GM19438 (cell line): Measurements from ENCODE around the gene CARM1.
"Not testable (repeated sequence)": the region's sequence is repeated elsewhere in the genome, so short reads cannot be mapped to it uniquely, and the experiment has no call there.

Source experiments
- ATAC-seq: cut with Tn5 transposase; IDR thresholded peaks from one replicate; pipeline ENCODE4 v1.9.1; 2021; ENCODE audit warnings: low read depth; ENCODE audit not compliant: unreplicated experiment

Gene CARM1

DNA sequence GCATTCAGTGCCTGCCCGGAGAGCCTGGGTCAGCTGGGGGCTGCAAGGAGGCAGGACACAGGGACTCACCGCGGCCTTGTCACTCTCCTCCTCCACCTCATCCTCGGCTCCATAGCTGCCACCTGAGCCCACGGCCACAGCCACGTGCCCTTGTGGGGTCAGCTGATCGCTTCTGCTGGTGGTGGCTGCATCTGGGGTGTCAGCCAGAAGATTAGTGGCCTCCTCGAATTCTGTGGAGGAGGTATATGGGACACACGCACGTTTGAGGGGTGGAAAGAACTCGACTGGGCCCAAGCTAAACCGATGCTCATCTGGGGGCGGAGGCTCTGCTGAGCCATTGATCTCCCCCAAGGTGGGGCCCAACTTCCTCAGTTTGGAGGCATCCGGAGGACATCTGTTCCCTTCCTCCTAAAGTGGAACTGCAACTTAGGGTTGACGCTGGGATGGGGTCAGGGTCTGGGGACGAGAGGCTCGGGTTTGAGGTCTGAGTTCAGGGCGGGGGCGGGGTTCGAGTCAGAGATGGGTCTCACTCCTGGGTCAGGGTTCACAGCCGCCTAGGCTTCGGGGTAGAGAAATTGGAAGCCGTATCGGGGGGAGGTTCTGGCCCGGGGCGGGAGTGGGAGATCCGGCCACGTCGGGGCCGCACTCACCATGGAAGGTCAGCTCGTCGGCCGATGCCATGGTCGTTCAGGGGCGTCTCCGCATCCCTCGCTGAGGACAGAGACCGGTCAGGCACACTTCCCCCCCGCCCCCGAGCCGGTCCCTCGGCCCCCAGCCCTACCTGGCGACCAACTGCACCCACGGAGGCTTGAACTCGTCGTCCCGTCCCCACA is 56.6 kb downstream of the CARM1 start:
- ATAC-seq: peak; percentile 4

DNA sequence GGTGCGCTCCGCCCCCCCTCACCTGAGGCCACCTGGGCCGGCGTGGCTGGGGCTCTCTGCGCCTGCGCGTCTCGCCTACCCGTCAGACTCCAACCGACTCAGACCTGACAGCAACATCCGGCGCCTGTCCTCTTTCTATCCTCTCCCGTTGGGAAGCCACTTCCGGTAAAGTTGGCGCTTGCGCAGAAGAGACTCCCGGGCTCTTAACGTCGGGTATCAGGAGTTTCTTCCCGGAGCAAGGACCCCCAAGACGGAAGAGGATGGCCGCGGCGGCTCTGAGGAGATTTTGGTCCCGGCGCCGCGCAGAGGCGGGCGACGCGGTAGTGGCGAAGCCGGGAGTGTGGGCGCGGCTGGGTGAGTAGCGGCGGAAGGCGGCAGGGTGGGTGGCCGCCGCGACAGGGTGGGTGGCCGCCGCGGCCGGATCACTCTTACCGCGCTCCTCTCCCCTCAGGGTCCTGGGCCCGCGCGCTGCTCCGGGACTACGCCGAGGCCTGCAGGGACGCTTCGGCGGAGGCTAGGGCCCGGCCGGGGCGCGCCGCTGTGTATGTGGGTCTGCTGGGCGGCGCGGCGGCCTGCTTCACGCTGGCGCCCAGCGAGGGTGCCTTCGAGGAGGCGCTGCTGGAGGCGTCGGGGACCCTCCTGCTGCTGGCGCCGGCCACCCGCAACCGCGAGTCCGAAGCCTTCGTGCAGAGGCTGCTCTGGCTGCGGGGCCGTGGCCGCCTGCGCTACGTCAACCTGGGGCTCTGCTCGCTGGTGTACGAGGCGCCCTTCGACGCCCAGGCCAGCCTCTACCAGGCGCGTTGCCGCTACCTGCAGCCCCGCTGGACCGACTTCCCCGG is 57.4 kb downstream of the CARM1 start, which contains the start of the genes TIMM29 and YIPF2:
Gene TIMM29 (plus strand): TSS at position 249 of the 839 bp plus-strand sequence. CDS start 12 bp downstream, at position 261.
Gene YIPF2 (minus strand): TSS at position 77 of the 839 bp plus-strand sequence. CDS start 229 bp downstream, outside the sequence.
- peak; percentile 78 for ATAC-seq

DNA sequence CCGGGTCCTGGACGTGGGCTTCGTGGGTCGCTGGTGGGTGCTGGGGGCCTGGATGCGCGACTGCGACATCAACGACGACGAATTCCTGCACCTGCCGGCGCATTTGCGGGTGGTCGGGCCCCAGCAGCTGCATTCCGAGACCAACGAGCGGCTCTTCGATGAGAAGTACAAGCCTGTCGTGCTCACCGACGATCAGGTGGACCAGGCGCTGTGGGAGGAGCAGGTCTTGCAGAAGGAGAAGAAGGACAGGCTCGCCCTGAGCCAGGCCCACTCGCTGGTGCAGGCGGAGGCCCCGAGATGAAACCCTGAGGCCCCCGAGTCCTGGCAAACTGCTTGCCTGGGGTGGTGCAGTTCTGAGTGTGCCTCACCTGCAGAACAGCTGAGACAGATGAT is 58.0 kb downstream of the CARM1 start:
- ATAC-seq: no peak

- no peak for ATAC-seq
Observed at GRCh38 chr19:10935371-10936059, 64.2 kb downstream of the CARM1 start.

DNA sequence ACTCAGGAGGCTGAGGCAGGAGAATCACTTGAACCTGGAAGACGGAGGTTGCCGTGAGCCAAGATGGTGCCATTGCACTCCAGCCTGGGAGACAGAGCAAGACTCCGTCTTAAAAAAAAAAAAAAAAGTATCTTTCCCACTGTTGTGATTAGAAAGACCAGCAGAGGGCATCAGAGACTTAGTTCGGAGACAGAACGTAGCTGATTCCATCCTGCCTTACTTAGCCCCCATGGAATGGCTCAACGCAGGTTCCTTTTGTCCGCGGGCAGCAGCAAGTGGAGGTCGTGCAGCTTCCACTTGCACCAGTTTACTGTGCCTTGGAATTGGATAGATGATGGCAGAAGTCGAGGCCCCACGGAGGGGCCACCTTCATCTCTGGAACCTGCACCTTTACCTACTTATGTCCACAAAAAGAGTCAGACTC is 65.3 kb downstream of the CARM1 start:
- no peak for ATAC-seq

- not testable (repeated sequence) for ATAC-seq
Observed at GRCh38 chr19:10941649-10942048, 70.3 kb downstream of the CARM1 start.

GRCh38 chr19:10943412-10943811 is 72.1 kb downstream of the CARM1 start:
- ATAC-seq: not testable (repeated sequence)

GRCh38 chr19:10945264-10945663 is 73.9 kb downstream of the CARM1 start:
- no peak for ATAC-seq

- no peak for ATAC-seq
Observed at GRCh38 chr19:10946958-10947657, 75.8 kb downstream of the CARM1 start.

- ATAC-seq: no peak
Observed at GRCh38 chr19:10952809-10953208, 81.5 kb downstream of the CARM1 start.

DNA sequence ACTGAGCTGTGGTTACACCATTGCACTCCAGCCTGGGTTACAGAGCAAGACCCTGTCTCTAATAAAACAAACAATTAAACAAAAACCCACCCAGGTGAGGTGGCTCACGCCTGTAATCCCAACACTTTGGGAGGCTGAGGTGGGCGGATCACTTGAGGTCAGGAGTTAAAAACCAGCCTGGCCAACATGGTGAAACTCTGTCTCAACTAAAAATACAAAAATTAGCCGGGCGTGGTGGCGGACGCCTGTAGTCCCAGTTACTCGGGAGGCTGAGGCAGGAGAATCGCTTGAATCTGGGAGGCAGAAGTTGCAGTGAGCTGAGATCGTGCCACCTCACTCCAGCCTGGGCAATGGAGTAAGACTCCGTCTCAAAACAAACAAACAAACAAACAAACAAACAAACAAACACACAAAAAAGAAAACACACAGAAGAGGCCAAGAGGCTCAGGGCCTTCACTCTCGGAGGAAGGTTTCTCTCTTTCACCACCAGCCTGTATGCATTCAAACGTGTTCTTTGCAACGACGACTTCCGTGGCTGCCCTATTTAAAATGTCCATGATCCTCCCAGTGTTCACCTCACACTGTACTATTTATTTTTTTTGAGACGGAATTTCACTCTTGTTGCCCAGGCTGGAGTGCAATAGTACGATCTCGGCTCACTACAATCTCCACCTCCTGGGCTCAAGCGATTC is 88.1 kb downstream of the CARM1 start:
- ATAC-seq: not testable (repeated sequence)

- peak; percentile 63 for ATAC-seq
Observed at GRCh38 chr19:10960314-10961072, 89.1 kb downstream of the CARM1 start, which contains the start of gene SMARCA4. Gene SMARCA4, plus strand, starts transcription at chr19:10961030. Its CDS starts 23,122 bp downstream, at chr19:10984152.

DNA sequence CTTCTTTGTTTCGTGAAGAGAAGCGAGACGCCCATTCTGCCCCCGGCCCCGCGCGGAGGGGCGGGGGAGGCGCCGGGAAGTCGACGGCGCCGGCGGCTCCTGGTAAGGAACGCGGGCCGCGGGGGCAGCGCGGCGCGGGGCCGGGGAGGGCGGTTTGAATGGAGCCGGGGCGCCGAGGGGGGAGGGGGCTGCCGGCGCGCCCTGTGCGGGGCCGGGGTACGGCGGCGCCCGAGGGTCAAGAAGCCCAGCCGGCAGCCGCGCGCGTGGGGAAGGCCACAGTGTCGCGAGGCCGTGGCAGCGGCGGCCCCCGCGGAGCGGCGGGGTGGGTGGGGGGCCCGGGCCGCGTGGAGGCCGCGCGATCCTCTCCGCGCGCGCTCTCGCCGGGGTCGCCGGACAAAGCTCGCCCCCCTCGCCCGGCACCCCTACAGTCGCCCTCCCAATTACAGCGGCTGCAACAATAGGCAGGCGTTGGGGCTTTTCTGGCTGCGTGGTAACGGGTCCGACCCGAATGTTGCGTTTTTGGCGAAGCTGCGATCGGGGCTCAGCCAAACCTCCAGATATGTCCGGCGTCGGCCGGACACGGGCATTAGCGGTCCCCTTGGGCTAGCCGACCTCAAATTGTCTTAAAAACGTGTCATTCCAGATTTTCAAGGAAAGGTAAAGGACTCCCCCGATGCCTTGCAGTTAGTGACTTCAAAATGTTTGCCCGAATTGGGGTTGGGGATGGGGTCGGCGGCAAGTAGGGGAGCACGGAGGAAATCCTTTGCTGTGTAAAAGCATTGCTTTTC is 89.9 kb downstream of the CARM1 start:
- ATAC-seq: peak; percentile 28

DNA sequence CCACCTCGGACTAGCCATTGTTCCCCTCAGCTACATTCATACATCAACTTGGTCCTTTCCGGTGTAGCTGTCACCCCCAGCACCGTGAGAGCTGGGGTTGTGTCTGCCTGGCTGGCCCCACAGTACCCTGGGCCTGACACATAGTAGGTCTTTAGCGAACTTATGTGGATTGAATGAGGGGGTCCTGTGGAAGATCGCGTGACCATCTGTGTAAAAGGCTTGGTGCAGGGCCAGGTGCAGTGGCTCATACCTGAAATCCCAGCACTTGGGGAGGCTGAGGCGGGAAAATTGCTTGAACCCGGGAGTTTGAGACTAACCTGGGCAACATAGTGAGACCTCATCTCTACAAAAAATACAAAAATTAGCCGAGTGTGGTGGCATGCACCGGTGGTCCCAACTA is 91.5 kb downstream of the CARM1 start:
- ATAC-seq: no peak

- no peak for ATAC-seq
Observed at GRCh38 chr19:10963865-10964264, 92.5 kb downstream of the CARM1 start.

- ATAC-seq: no peak
Observed at GRCh38 chr19:10964903-10965302, 93.5 kb downstream of the CARM1 start.

GRCh38 chr19:10965398-10965797 is 94.0 kb downstream of the CARM1 start:
- no peak for ATAC-seq

GRCh38 chr19:10966809-10967208 is 95.5 kb downstream of the CARM1 start:
- ATAC-seq: no peak
